Skeletal muscle cell (primary cell): Measurements from ENCODE around the gene GGCX.
"Not testable (repeated sequence)": the region's sequence is repeated elsewhere in the genome, so short reads cannot be mapped to it uniquely, and the experiment has no call there.

Experiments used
- DNase-seq: peaks from one replicate; pipeline ENCODE4 v3.0.0-alpha.2; 2010; ENCODE audit warnings: low read depth
- H3K4me3 ChIP-seq: 2 replicates; pipeline ENCODE4 v1.5.1; 2011; ENCODE audit warnings: low read depth, mild to moderate bottlenecking, control low read depth, low read length, moderate library complexity

The GGCX gene

DNA sequence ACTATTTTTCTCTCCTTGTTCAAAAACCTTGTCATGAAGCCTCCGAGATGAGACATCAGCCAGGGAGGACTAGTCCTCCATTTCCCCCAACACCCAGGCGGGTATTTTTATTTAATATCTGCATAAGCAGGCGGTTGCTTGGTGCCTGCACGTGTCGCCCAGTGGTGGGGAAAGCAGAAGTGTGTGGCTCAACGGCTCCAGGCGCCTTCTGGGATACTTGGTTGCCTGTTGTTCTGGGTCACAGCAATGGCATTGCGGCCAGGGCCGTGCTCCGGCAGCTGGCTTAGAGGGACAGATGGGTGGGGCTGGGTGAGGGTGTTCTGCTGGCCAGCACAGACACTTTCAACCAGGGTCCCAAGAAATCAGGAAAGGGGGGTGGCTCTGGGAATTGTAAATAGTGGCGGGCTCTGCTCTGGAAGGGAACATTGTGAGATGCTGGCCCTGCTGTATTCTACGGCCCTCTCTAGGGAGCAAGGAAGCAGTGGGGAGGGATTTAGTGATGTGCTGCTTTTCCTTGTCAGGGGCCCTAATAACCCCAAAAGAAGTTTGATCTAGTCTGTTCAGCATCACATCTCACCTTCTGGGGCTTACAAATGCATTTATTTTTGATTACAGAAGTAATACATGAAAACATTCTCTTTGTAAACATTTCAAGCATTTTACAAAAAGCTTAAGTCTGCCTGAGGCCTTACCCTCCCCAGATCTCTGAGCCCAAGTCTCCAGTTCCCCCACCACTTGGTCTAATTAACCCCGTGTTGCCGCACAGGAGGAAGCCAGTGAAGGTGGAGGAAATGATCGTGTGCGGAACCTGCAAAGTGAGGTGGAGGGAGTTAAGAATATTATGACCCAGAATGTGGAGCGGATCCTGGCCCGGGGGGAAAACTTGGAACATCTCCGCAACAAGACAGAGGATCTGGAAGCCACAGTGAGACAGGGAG, 17.2 kb upstream of the GGCX start:
- no peak for DNase-seq
- H3K4me3 ChIP-seq: no peak overlapping the region

DNA sequence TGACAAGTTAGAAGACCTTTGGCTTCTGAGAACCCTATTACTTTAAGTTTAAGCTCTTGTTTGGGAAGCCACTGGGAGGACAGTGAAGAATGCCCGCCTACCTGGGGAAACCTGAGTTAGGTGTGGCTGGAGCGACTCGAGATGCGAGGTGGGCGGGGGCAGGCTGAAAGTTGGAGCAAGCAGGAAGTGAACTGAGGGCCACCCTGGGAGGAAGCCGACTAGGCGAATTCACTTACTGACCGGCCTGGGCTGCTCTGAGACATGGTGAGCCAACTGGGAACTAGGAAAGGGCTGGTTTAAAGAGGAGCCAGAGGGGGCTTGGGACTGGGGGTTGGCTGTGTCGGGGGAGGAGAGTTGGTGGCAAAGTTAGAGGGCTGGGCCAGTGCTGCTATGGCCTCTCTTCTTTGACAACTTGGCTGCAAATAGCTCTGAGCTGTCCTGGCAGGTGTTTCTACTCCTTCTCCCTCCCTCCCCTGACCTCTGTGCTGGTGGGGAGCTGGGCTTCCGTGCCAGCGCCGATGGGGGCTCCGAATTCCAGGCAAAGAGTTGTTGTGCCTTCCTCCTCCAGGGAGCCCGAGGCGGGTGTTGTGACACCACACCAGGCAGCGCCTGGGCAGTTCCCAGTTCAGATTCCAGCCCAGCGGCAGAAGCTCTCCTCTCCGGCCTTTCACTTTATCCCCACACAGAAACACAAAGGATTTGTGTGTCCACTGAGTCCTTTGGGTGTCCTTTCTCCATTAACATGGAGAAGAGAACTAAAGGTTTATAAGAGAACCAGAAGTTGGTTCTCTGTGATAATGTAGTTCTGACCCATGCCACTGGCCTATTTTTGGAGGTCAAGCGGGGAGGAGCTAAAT, 16.3 kb upstream of the GGCX start, which contains the start of gene VAMP8:
TSS of gene VAMP8 (plus strand) at position 201 of the 857 bp plus-strand sequence. CDS start at position 262, 61 bp downstream.
- no peak within 1 kb of the TSS for H3K4me3 ChIP-seq
- no peak for DNase-seq

DNA sequence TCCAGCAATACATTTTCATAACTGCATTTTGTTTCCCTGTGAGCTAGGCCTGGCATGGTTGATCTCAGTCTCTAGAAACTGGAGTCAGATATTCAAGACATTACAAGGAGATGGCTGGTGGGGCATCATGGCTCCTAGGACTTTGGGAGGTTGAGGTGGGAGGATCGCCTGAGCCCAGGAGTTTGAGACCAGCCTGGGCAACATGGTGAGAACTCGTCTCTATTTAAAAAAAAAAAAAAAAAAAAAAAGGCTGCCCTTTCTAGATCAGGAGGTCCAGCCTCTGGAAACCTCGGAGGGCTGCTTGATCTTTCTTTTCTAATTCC, 15.7 kb upstream of the GGCX start:
- DNase-seq: no peak
- no peak overlapping the region for H3K4me3 ChIP-seq

- no peak overlapping the region for H3K4me3 ChIP-seq
- no peak for DNase-seq
Observed at GRCh38 chr2:85575739-85576138, 14.4 kb upstream of the GGCX start.

DNA sequence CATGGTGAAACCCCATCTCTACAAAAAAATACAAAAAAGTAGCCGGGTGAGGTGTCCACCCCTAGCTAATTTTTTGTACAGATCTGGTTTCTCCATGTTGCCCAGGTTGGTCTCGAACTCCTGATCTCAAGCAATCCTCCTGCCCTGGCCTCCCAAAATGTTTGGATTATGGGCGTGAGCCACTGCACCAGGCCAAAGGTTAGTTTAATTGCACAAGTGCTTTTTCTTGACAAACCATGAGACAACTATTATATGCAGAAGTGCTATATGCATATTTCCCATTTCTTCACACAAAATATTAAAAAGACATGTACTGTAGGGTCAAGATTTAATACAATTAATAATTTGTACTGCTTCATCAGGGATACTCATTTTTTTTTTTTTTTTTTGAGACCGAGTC, 5.0 kb upstream of the GGCX start:
- no peak for DNase-seq
- H3K4me3 ChIP-seq: no peak overlapping the region

GRCh38 chr2:85564144-85564563, 2.9 kb upstream of the GGCX start:
- no peak for DNase-seq
- no peak overlapping the region for H3K4me3 ChIP-seq

DNA sequence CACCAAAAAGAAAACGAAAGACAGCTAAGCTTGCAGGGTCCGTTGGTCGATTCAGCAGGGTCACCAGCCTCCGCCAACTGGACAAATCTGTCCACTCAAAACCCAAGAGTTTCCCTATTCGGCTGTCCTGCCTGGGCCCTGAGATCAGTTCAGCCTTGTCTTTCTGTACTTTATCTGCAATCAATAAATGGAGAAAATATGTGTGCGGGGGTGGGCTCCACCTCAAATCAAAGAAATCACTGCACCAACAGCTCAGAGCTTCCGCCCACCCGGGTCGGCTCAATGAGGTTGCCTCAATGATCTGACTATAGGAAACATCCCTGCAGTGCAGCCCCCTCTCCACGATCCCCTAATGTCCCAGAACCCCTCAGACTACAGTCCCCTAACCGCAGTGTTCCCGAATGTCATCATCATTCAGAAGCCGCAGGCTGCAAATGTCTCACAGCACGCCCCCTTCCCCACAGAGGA, 447 bp downstream of the GGCX start:
- H3K4me3 ChIP-seq: peak overlapping the region; percentile 74
- no peak for DNase-seq

- peak overlapping the region; percentile 74 for H3K4me3 ChIP-seq
- DNase-seq: not testable (repeated sequence)
Observed at GRCh38 chr2:85560403-85560726, 928 bp downstream of the GGCX start.

- DNase-seq: no peak
- no peak overlapping the region for H3K4me3 ChIP-seq
Observed at GRCh38 chr2:85558160-85558559, 3.1 kb downstream of the GGCX start.

- DNase-seq: no peak
- H3K4me3 ChIP-seq: no peak overlapping the region
Observed at GRCh38 chr2:85557130-85557529, 4.2 kb downstream of the GGCX start.

DNA sequence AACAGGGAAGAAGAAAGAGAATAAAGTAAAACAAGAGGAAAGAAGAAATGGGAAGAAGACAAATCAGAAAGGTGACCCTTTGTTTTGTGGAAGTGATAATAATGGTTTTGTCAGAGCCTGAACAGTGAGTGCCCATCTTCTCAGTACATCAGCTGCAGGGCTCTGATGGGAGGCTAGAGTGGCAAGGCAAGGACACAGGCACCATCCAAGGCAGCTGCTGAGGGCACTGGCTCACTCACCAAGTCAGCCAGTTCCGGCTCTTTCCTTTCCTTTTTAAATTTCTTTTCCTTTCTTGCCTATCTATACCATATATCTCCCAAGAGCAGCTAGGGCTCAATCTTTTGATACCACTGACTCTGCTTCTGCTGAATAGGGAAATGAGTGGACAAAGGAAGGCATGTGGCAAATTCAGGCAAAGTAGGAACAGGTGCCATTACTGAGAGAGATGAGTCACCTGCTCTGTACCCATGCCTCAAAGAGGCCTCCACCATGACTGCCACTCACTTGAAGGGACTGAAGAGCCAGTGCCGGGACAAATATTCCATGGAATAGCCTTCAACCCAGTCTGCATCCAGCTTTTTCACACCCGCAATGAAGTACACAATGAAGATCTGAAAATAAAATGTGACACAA, 6.2 kb downstream of the GGCX start:
- H3K4me3 ChIP-seq: no peak overlapping the region
- no peak for DNase-seq

- H3K4me3 ChIP-seq: no peak overlapping the region
- no peak for DNase-seq
Observed at GRCh38 chr2:85553184-85553583, 8.1 kb downstream of the GGCX start.

- no peak for DNase-seq
- H3K4me3 ChIP-seq: no peak overlapping the region
Observed at GRCh38 chr2:85551698-85552678, 9.3 kb downstream of the GGCX start.

- no peak overlapping the region for H3K4me3 ChIP-seq
Observed at GRCh38 chr2:85550486-85550885, 10.8 kb downstream of the GGCX start.

GRCh38 chr2:85549826-85550225, 11.5 kb downstream of the GGCX start:
- peak; percentile 80 for DNase-seq
- H3K4me3 ChIP-seq: no peak overlapping the region

More at GRCh38 chr2:85550486-85550885, 10.8 kb downstream of the GGCX start:
- DNase-seq: no peak

DNA sequence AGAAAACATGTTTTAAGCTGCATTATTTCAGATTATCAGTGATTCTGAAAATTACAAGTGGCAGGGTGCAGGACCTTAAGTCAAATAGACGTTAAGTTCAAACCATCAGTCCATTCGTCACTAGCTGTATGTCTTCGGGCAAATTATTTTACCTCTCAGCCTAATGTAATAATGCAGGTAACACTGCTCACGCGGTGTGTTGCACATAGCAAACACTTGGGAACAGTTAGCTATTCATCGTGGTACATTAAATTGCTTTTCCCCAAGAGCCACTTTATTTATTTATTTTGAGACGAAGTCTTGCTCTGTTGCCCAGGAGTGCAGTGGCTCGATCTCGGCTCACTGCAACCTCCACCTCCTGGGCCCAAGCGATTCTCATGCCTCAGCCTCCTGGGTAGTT, 12.2 kb downstream of the GGCX start:
- DNase-seq: no peak
- H3K4me3 ChIP-seq: no peak overlapping the region

- no peak overlapping the region for H3K4me3 ChIP-seq
- no peak for DNase-seq
Observed at GRCh38 chr2:85548608-85548900, 12.7 kb downstream of the GGCX start.

- no peak overlapping the region for H3K4me3 ChIP-seq
- DNase-seq: no peak
Observed at GRCh38 chr2:85547859-85548607, 13.3 kb downstream of the GGCX start.
